Fibroblast of lung (primary cell): Measurements from ENCODE around the gene PKIG. TPM values are rescaled to one million over a fixed set of nuclear protein-coding genes. Genes with fewer than 3 reads are reported as not detected.

Experiments used
- DNase-seq, 2 donors: peaks; one replicate each; pipeline versions ENCODE4 v3.0.0 to v3.0.0-alpha.2; 2010; ENCODE audit warnings: low read depth in 2 of 2
- H2AFZ ChIP-seq: 2 replicates; pipeline ENCODE4 v1.5.1; 2012; ENCODE audit warnings: low read length, control low read depth, inconsistent platforms
- H3K27ac ChIP-seq: 2 replicates; pipeline ENCODE4 v1.5.1; 2011; ENCODE audit warnings: low read length, control low read depth; ENCODE audit not compliant: insufficient read depth
- H3K27me3 ChIP-seq: 2 replicates; pipeline ENCODE4 v1.5.1; 2011; ENCODE audit warnings: mild to moderate bottlenecking, low read length; ENCODE audit not compliant: control insufficient read depth, insufficient read depth
- H3K36me3 ChIP-seq: 2 replicates; pipeline ENCODE4 v1.5.1; 2011; ENCODE audit warnings: low read length; ENCODE audit not compliant: control insufficient read depth, insufficient read depth
- H3K4me1 ChIP-seq: 2 replicates; pipeline ENCODE4 v1.5.1; 2011; ENCODE audit warnings: low read length; ENCODE audit not compliant: control insufficient read depth, insufficient read depth; ENCODE audit errors: extremely low read depth
- H3K4me2 ChIP-seq: 2 replicates; pipeline ENCODE4 v1.5.1; 2011; ENCODE audit warnings: low read length, control low read depth; ENCODE audit not compliant: insufficient read depth; ENCODE audit errors: extremely low read depth
- H3K4me3 ChIP-seq, 4 experiments: fragments of 200-600 bp in 1 of 4; sonication (generic) in 1 of 4; replicated peaks in 1 of 4; 2 replicates each; pipeline ENCODE4 v1.5.1; 2011 to 2016; ENCODE audit warnings: low read length in 4 of 4, low read depth in 3 of 4, mild to moderate bottlenecking in 3 of 4, control low read depth in 2 of 4, inconsistent platforms in 1 of 4, mixed read lengths in 1 of 4; ENCODE audit not compliant: insufficient read depth in 1 of 4; ENCODE audit errors: control extremely low read depth in 1 of 4
- H3K79me2 ChIP-seq: 2 replicates; pipeline ENCODE4 v1.5.1; 2012; ENCODE audit warnings: mild to moderate bottlenecking, low read length, inconsistent platforms; ENCODE audit not compliant: control insufficient read depth, insufficient read depth
- H3K9ac ChIP-seq: 2 replicates; pipeline ENCODE4 v1.5.1; 2011; ENCODE audit warnings: mild to moderate bottlenecking, low read length, control low read depth; ENCODE audit not compliant: insufficient read depth
- H3K9me3 ChIP-seq: 2 replicates; pipeline ENCODE4 v1.5.1; 2012; ENCODE audit warnings: low read depth, low read length; ENCODE audit not compliant: control insufficient read depth, insufficient read depth
- H4K20me1 ChIP-seq: 2 replicates; pipeline ENCODE4 v1.5.1; 2011; ENCODE audit warnings: low read length; ENCODE audit not compliant: control insufficient read depth, insufficient read depth; ENCODE audit errors: extremely low read depth
- EZH2 ChIP-seq: IDR thresholded peaks from 2 replicates; pipeline ENCODE4 v1.5.1; 2012; ENCODE audit warnings: low read length, control low read depth, mild to moderate bottlenecking; ENCODE audit errors: missing control alignments
- polyA plus RNA-seq, 2 donors: library from polyadenylated mRNA; depleted of rRNA in 1 of 2; stranded (reverse) in 1 of 2; unstranded in 1 of 2; fragments of >200 nt; gene quantifications; 2 replicates each; pipeline ENCODE4 v1.2.1, GENCODE V29; 2011 to 2012; ENCODE audit warnings: missing spikeins in 1 of 2
- total RNA-seq: library from RNA; depleted of rRNA; stranded (reverse); fragments of >200 nt; gene quantifications from 2 replicates; pipeline ENCODE4 v1.2.1, GENCODE V29; 2014
- TF ChIP-seq, protein P1 (sequence below), 2 donors: IDR thresholded peaks in 1 of 2; conservative IDR thresholded peaks in 1 of 2; 1 replicate in 1 of 2; 2 replicates in 1 of 2; pipeline ENCODE4 v1.5.1; 2011 to 2012; ENCODE audit warnings: low read length in 2 of 2, control low read depth in 1 of 2, inconsistent platforms in 1 of 2, low read depth in 1 of 2, mild to moderate bottlenecking in 1 of 2

PKIG gene
- total and polyA plus RNA-seq, 2 donors (not counting 1 experiment from before 2014, with no cell fraction given): 192 to 234 TPM

DNA sequence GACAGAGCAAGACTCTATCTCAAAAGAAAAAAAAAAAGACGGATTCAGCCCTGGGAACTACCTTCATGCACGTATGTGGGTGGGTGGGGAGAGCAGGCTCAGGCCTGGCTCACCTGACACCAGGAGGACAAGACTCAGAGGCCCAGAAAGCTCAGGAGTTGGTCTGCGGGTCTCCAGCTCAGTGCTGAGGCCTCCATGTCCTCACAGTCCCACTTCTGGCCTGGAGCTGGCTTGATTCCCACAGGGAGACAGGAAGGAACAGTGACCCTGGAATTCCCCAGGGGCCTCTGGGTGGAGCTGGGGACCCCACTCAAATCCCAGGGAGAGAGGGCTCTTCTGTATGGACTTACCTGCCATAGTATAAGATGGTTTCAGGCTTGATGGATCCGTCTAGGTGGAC, 53.5 kb downstream of the PKIG start:
- Histone ChIP-seq H3K27me3 (no peaks in the 10 kb centered on the region), H3K9me3 (no peaks in the 10 kb centered on the region), H3K36me3 (no peaks in the 10 kb centered on the region), H3K4me2 (no peak overlapping the region), H3K27ac (no peak overlapping the region), H3K4me1 (no peaks in the 10 kb centered on the region), H4K20me1 (no peaks in the 10 kb centered on the region), H3K4me3 (no peak overlapping the region), H3K79me2 (no peaks in the 10 kb centered on the region), H2AFZ (no peak overlapping the region), H3K9ac (no peak overlapping the region)
- no peak for TF ChIP-seq EZH2
- TF ChIP-seq, protein P1, sequence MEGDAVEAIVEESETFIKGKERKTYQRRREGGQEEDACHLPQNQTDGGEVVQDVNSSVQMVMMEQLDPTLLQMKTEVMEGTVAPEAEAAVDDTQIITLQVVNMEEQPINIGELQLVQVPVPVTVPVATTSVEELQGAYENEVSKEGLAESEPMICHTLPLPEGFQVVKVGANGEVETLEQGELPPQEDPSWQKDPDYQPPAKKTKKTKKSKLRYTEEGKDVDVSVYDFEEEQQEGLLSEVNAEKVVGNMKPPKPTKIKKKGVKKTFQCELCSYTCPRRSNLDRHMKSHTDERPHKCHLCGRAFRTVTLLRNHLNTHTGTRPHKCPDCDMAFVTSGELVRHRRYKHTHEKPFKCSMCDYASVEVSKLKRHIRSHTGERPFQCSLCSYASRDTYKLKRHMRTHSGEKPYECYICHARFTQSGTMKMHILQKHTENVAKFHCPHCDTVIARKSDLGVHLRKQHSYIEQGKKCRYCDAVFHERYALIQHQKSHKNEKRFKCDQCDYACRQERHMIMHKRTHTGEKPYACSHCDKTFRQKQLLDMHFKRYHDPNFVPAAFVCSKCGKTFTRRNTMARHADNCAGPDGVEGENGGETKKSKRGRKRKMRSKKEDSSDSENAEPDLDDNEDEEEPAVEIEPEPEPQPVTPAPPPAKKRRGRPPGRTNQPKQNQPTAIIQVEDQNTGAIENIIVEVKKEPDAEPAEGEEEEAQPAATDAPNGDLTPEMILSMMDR (conservative IDR thresholded peaks at IDR 0.05 in 1 of 2, IDR thresholded peaks at IDR 0.05 in 1 of 2; ENCODE audit: low read depth in 1 of 2, low read length in 2 of 2): no peak
- no peak for DNase-seq

DNA sequence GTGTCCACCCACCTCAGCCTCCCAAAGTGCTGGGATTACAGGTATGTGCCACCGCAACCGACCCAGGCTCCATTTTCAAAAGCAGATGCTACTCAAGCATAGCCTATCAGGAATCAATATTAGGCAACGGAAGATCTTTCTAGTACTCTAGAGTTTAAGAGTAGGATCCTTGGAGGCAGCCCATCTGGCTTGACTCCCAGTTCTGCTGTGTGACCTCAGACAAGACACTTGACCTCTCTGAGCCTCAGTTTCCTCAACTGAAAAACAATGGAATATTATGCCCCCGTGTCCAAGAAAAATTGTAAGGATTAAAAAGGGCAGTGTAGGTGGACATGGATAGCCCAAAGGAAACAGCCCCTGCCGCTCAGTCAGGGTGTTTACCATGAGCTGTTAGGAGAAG, 54.7 kb downstream of the PKIG start:
- H3K4me1 ChIP-seq: peaks cover under 1% of the 10 kb centered on the region
- no peak overlapping the region for H3K4me2 ChIP-seq
- no peak overlapping the region for H3K4me3 ChIP-seq
- H3K27me3 ChIP-seq: no peaks in the 10 kb centered on the region
- H3K9me3 ChIP-seq: no peaks in the 10 kb centered on the region
- H2AFZ ChIP-seq: no peak overlapping the region
- no peak overlapping the region for H3K27ac ChIP-seq
- H4K20me1 ChIP-seq: no peaks in the 10 kb centered on the region
- TF ChIP-seq EZH2: no peak
- TF ChIP-seq, protein P1 (conservative IDR thresholded peaks at IDR 0.05 in 1 of 2, IDR thresholded peaks at IDR 0.05 in 1 of 2; ENCODE audit: low read depth in 1 of 2, low read length in 2 of 2): no peak
- no peak for DNase-seq
- H3K79me2 ChIP-seq: no peaks in the 10 kb centered on the region
- H3K9ac ChIP-seq: no peak overlapping the region
- H3K36me3 ChIP-seq: no peaks in the 10 kb centered on the region

DNA sequence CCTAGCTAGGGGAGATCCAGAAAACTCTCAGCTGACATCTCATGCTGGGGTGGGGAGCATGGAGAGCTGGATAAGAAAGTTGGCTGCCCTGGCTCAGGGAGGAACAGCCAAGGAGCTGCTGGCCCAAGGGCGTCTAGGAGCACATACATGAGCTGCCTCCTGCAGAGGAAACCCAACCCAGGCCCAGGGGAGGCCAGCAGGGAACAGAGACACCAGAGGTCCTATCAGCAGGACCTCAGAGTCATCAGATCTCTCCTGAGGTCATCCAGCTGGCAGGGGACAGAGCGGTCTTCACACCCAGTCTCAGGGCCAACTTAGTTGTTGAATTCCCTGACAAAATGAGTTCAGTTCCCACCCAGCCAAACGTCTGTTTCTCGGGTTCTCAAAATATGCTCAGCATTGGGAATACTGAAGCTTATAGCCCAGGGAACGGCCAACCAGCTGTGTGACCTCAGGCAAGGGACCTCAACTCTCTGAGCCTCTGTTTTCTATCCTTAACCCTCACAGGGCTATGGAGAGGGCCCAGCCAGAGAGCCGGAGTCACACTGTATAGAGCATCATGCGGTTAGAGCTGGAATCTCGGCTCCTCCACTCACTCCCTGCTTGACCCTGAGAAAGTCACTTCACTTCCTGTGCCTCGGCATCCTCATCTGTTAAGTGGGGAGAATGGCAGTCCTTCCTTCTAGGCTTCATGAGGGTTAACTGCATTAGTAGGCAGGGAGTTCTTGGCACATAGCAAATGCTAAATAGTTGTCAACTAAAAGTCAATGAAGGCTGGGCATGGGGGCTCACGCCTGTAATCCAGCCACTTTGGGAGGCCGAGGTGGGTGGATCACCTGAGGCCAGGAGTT, 55.4 kb downstream of the PKIG start:
- Histone ChIP-seq H3K9me3 (no peaks in the 10 kb centered on the region), H3K79me2 (no peaks in the 10 kb centered on the region), H3K27ac (no peak overlapping the region), H3K4me3 (no peak overlapping the region), H3K36me3 (no peaks in the 10 kb centered on the region), H3K4me1 (peaks cover 6% of the 10 kb centered on the region), H3K9ac (no peak overlapping the region), H3K4me2 (no peak overlapping the region), H3K27me3 (no peaks in the 10 kb centered on the region), H4K20me1 (no peaks in the 10 kb centered on the region), H2AFZ (no peak overlapping the region)
- DNase-seq: no peak
- no peak for TF ChIP-seq EZH2
